ENCODE data around the gene UBE2L3.

DNA sequence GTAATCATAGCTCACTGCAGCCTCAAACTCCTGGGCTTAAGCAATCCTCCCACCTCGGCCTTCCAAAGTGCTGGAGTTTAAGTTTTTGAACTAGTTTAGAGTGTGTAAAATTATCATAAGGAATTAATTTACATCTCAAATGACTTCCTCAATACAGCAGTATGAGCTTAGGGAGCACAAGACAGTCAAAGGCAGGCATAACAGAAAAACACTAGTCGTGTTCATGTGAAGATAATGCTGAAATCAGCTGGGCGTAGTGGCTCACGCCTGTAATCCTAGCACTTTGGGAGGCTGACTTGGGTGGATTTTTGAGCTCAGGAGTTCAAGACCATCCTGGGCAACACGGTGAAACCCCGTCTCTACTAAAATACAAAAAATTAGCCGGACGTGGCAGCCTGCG lies 36.5 kb downstream of the UBE2L3 start:
- no peak for TF ChIP-seq CTCF (tag by site-specific recombination; IDR thresholded peaks at IDR 0.05)
- no peak for TF ChIP-seq ZNF777 (tag by site-specific recombination; IDR thresholded peaks at IDR 0.05; ENCODE audit: borderline replicate concordance)
- TF ChIP-seq, protein P1, sequence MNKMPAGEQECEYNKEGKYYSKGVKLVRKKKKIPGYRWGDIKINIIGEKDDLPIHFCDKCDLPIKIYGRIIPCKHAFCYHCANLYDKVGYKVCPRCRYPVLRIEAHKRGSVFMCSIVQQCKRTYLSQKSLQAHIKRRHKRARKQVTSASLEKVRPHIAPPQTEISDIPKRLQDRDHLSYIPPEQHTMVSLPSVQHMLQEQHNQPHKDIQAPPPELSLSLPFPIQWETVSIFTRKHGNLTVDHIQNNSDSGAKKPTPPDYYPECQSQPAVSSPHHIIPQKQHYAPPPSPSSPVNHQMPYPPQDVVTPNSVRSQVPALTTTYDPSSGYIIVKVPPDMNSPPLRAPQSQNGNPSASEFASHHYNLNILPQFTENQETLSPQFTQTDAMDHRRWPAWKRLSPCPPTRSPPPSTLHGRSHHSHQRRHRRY (tag by site-specific recombination; IDR thresholded peaks at IDR 0.05), result no peak
- TF ChIP-seq OSR2 (tag by site-specific recombination; IDR thresholded peaks at IDR 0.05), result no peak
- TF ChIP-seq ATF2 (tag by site-specific recombination; IDR thresholded peaks at IDR 0.05; ENCODE audit: low read depth), result no peak

Data from HEK293 (cell line).